GM12892 (cell line): Measurements from ENCODE around the gene ZNF488.

Source experiments
- POLR2A ChIP-seq: IDR thresholded peaks from 2 replicates; pipeline ENCODE4 v1.6.1; 2011; ENCODE audit warnings: low read depth, low read length, control low read depth
- POLR2AphosphoS5 ChIP-seq: IDR thresholded peaks from 2 replicates; pipeline ENCODE4 v1.6.1; 2011; ENCODE audit warnings: low read depth, low read length, control low read depth
- TAF1 ChIP-seq: IDR thresholded peaks from 2 replicates; pipeline ENCODE4 v1.6.1; 2011; ENCODE audit warnings: low read depth, mild to moderate bottlenecking, control low read depth, low read length, borderline replicate concordance

GRCh38 chr10:47400251-47400650 lies 16.2 kb upstream of the ZNF488 start:
- TF ChIP-seq POLR2AphosphoS5 (no peak), POLR2A (no peak), TAF1 (no peak)
